DND-41 (cell line): ENCODE measurements around the gene EP400.

Experiments
- ATAC-seq: fragments of 200-7000 bp; cut with Tn5 transposase; 3 replicates; pipeline ENCODE4 v1.9.1; 2021; ENCODE audit warnings: low read depth; ENCODE audit not compliant: insufficient read depth
- DNase-seq: peaks from one replicate; pipeline ENCODE4 v3.0.0-alpha.2; 2020
- H2AFZ ChIP-seq: 2 replicates; pipeline ENCODE4 v1.6.0; 2012; ENCODE audit warnings: low read depth, low read length
- H3K27ac ChIP-seq: 2 replicates; pipeline ENCODE4 v1.5.1; 2012; ENCODE audit warnings: low read length, inconsistent platforms
- H3K27me3 ChIP-seq: fragments of 200-600 bp; sonication (generic); 2 replicates; pipeline ENCODE4 v1.6.0; 2012; ENCODE audit warnings: low read length, mild to moderate bottlenecking, inconsistent platforms; ENCODE audit not compliant: insufficient read depth, poor library complexity
- H3K36me3 ChIP-seq: 2 replicates; pipeline ENCODE4 v1.5.1; 2012; ENCODE audit warnings: low read length, inconsistent platforms; ENCODE audit not compliant: insufficient read depth
- H3K4me1 ChIP-seq: 2 replicates; pipeline ENCODE4 v1.5.1; 2012; ENCODE audit warnings: mild to moderate bottlenecking, low read length; ENCODE audit not compliant: insufficient read depth
- H3K4me2 ChIP-seq: 2 replicates; pipeline ENCODE4 v1.6.0; 2012; ENCODE audit warnings: mild to moderate bottlenecking, moderate library complexity, low read length, inconsistent platforms; ENCODE audit not compliant: insufficient read depth
- H3K4me3 ChIP-seq, 2 experiments: fragments of 200-600 bp in 1 of 2; shearing (Covaris generic) in 1 of 2; 2 replicates each; pipeline ENCODE4 v1.5.1; 2012 to 2016; ENCODE audit warnings: inconsistent platforms in 2 of 2, low read length in 2 of 2, mild to moderate bottlenecking in 2 of 2, low read depth in 1 of 2, moderate library complexity in 1 of 2
- H3K79me2 ChIP-seq: 2 replicates; pipeline ENCODE4 v1.6.0; 2012; ENCODE audit warnings: low read length, inconsistent platforms; ENCODE audit not compliant: insufficient read depth
- H3K9ac ChIP-seq: 2 replicates; pipeline ENCODE4 v1.6.0; 2012; ENCODE audit warnings: low read depth, mild to moderate bottlenecking, inconsistent platforms, low read length, moderate library complexity
- H3K9me3 ChIP-seq: 2 replicates; pipeline ENCODE4 v1.5.1; 2012; ENCODE audit warnings: low read length, moderate library complexity, mild to moderate bottlenecking, inconsistent platforms; ENCODE audit not compliant: insufficient read depth, severe bottlenecking
- H4K20me1 ChIP-seq: 2 replicates; pipeline ENCODE4 v1.6.0; 2012; ENCODE audit warnings: low read length; ENCODE audit not compliant: insufficient read depth
- CTCF ChIP-seq: IDR thresholded peaks from 2 replicates; pipeline ENCODE4 v1.5.1; 2012; ENCODE audit warnings: borderline replicate concordance, low read length, moderate library complexity, mild to moderate bottlenecking; ENCODE audit not compliant: poor library complexity, severe bottlenecking; ENCODE audit errors: extremely low read depth
- EZH2 ChIP-seq: IDR thresholded peaks from 3 replicates; pipeline ENCODE4 v1.6.1; 2012; ENCODE audit warnings: borderline replicate concordance, low read depth, mild to moderate bottlenecking, moderate library complexity, low read length, inconsistent platforms; ENCODE audit not compliant: severe bottlenecking

EP400 gene

GRCh38 chr12:132026796-132027500 is 77.2 kb downstream of the EP400 start:
- H3K36me3 ChIP-seq = peaks cover 95% of the 10 kb centered on the region
- ATAC-seq = no peak
- DNase-seq = no peak

GRCh38 chr12:132027636-132028035 is 77.9 kb downstream of the EP400 start:
- no peak overlapping the region for H3K27ac ChIP-seq
- no peaks in the 10 kb centered on the region for H3K79me2 ChIP-seq
- H3K4me2 ChIP-seq = no peak overlapping the region
- H3K27me3 ChIP-seq = no peaks in the 10 kb centered on the region
- H2AFZ ChIP-seq = no peak overlapping the region
- ATAC-seq = no peak
- DNase-seq = no peak
- H4K20me1 ChIP-seq = peaks cover 6% of the 10 kb centered on the region; the same call in 1 of the 2 replicates
- H3K36me3 ChIP-seq = peaks cover 93% of the 10 kb centered on the region
- H3K4me3 ChIP-seq = no peak overlapping the region
- H3K9me3 ChIP-seq = no peaks in the 10 kb centered on the region
- H3K4me1 ChIP-seq = no peaks in the 10 kb centered on the region
- no peak for TF ChIP-seq EZH2
- TF ChIP-seq CTCF = no peak
- H3K9ac ChIP-seq = no peak overlapping the region

More at GRCh38 chr12:132026796-132027500, 77.2 kb downstream of the EP400 start:
- H3K9ac ChIP-seq = no peak overlapping the region
- H3K4me3 ChIP-seq = no peak overlapping the region
- peaks cover 6% of the 10 kb centered on the region; the same call in 1 of the 2 replicates for H4K20me1 ChIP-seq
- H3K79me2 ChIP-seq = no peaks in the 10 kb centered on the region
- no peak overlapping the region for H2AFZ ChIP-seq
- TF ChIP-seq CTCF (no peak), EZH2 (no peak)
- H3K4me1 ChIP-seq = no peaks in the 10 kb centered on the region
- no peaks in the 10 kb centered on the region for H3K9me3 ChIP-seq
- no peak overlapping the region for H3K27ac ChIP-seq
- no peaks in the 10 kb centered on the region for H3K27me3 ChIP-seq
- H3K4me2 ChIP-seq = no peak overlapping the region

- no peak for DNase-seq
- Histone ChIP-seq H4K20me1 (peaks cover 6% of the 10 kb centered on the region; the same call in 1 of the 2 replicates), H3K4me2 (no peak overlapping the region), H3K9ac (no peak overlapping the region), H3K27me3 (no peaks in the 10 kb centered on the region), H2AFZ (no peak overlapping the region), H3K4me3 (no peak overlapping the region), H3K79me2 (no peaks in the 10 kb centered on the region), H3K9me3 (no peaks in the 10 kb centered on the region), H3K36me3 (peaks cover 94% of the 10 kb centered on the region), H3K4me1 (no peaks in the 10 kb centered on the region), H3K27ac (no peak overlapping the region)
- ATAC-seq = no peak
- TF ChIP-seq CTCF = no peak
- TF ChIP-seq EZH2 = no peak
Observed at GRCh38 chr12:132028111-132028510, 78.4 kb downstream of the EP400 start.
